Panc1 (cell line): Measurements from ENCODE around the gene PRPF18. TPM values are rescaled to one million over a fixed set of nuclear protein-coding genes. Genes with fewer than 3 reads are reported as not detected.

ENCODE experiments used
- ATAC-seq: fragments of 200-7000 bp; cut with Tn5 transposase; 2 replicates; pipeline ENCODE4 v1.9.1; 2020; ENCODE audit warnings: mild to moderate bottlenecking, moderate library complexity
- BruUV-seq: library from RNA; stranded (reverse); fragments of 400-500 nt; replicated peaks from 2 replicates; lab custom pipeline; 2021; lab: Mats Ljungman, UMichigan
- CTCF ChIA-PET: fragments of 300-600 bp; sonication (Branson Sonifier 250); formaldehyde crosslinking; loops from one replicate; lab custom pipeline; 2022; ENCODE audit warnings: antibody characterized with exemption; lab: Charles Lee
- POLR2A ChIA-PET: fragments of 300-600 bp; sonication (Branson Sonifier 250); formaldehyde crosslinking; loops from one replicate; lab custom pipeline; 2022; ENCODE audit warnings: antibody characterized with exemption; lab: Charles Lee
- DNase-seq: peaks from one replicate; pipeline ENCODE4 v3.0.0-alpha.2; 2010; ENCODE audit warnings: low read depth, low spot score
- H3K27ac ChIP-seq: 2 replicates; pipeline ENCODE4 v1.5.1; 2011; ENCODE audit warnings: mild to moderate bottlenecking, low read length, inconsistent platforms
- H3K27me3 ChIP-seq: fragments of 200-500 bp; sonication (Bioruptor generic); 2 replicates; pipeline ENCODE4 v1.6.0; 2014; ENCODE audit warnings: low read length, inconsistent platforms; ENCODE audit not compliant: control insufficient read depth, insufficient read depth
- H3K36me3 ChIP-seq: fragments of 200-500 bp; sonication (Bioruptor generic); 2 replicates; pipeline ENCODE4 v1.5.1; 2014; ENCODE audit warnings: inconsistent platforms, mild to moderate bottlenecking, low read length, moderate library complexity; ENCODE audit not compliant: control insufficient read depth, insufficient read depth
- H3K4me1 ChIP-seq: 2 replicates; pipeline ENCODE4 v1.5.1; 2011; ENCODE audit warnings: inconsistent platforms, mild to moderate bottlenecking, low read length, moderate library complexity; ENCODE audit not compliant: control insufficient read depth, insufficient read depth
- H3K4me3 ChIP-seq, 2 experiments: 2 replicates each; pipeline ENCODE4 v1.5.1; 2011 to 2012; ENCODE audit warnings: low read depth in 2 of 2, low read length in 2 of 2, mild to moderate bottlenecking in 2 of 2, inconsistent platforms in 1 of 2, moderate library complexity in 1 of 2
- H3K9me3 ChIP-seq: fragments of 200-500 bp; sonication (Bioruptor generic); 2 replicates; pipeline ENCODE4 v1.5.1; 2014; ENCODE audit warnings: low read depth, mild to moderate bottlenecking, inconsistent platforms, low read length, moderate library complexity; ENCODE audit not compliant: control insufficient read depth, insufficient read depth
- CTCF ChIP-seq: fragments of 450-650 bp; IDR thresholded peaks from 2 replicates; pipeline ENCODE4 v1.5.1; 2017; ENCODE audit warnings: mild to moderate bottlenecking
- POLR2AphosphoS5 ChIP-seq: IDR thresholded peaks from 2 replicates; pipeline ENCODE4 v1.6.1; 2012; ENCODE audit warnings: mild to moderate bottlenecking, low read depth, low read length, moderate library complexity
- REST ChIP-seq, 2 experiments: IDR thresholded peaks; 2 replicates each; pipeline ENCODE4 v1.6.1; 2011 to 2012; ENCODE audit warnings: low read depth in 2 of 2, control low read depth in 1 of 2, low read length in 1 of 2, mild to moderate bottlenecking in 1 of 2, moderate library complexity in 1 of 2; ENCODE audit not compliant: insufficient read depth in 1 of 2
- SIN3A ChIP-seq: IDR thresholded peaks from 2 replicates; pipeline ENCODE4 v1.6.1; 2012; ENCODE audit warnings: low read depth, mild to moderate bottlenecking, low read length, moderate library complexity, borderline replicate concordance; ENCODE audit not compliant: insufficient read depth
- TCF7L2 ChIP-seq: IDR thresholded peaks from 2 replicates; pipeline ENCODE4 v1.6.1; 2011; ENCODE audit warnings: mild to moderate bottlenecking, low read depth, low read length, inconsistent platforms
- in situ Hi-C: cut with HindIII; loops from 2 replicates; pipeline ENCODE4 v1.10.0; 2016; ENCODE audit warnings: low sequenced_read_pairs, low pct_unique_long_range_greater_than_20kb
- intact Hi-C: fragments of 100-400 bp; cut with micrococcal nuclease; formaldehyde crosslinking; loops from one replicate; pipeline ENCODE4 v1.10.0; 2022; ENCODE audit not compliant: unreplicated experiment
- total RNA-seq: library from RNA; stranded (reverse); gene quantifications from one replicate; pipeline ENCODE4 v1.2.1, GENCODE V29; 2021; ENCODE audit not compliant: unreplicated experiment

The PRPF18 gene
- total RNA-seq, 1 experiment from 2014 or later: 12.0 TPM

- no peak for DNase-seq
- intact Hi-C loops (no loop called here), in situ Hi-C loops (no loop called here)
- Histone ChIP-seq H3K27me3 (no peaks in the 10 kb centered on the region), H3K9me3 (no peaks in the 10 kb centered on the region), H3K27ac (no peak overlapping the region), H3K4me3 (no peak overlapping the region), H3K4me1 (no peaks in the 10 kb centered on the region), H3K36me3 (no peaks in the 10 kb centered on the region)
- CTCF ChIA-PET: no interaction called here
- no peak for ATAC-seq
- POLR2A ChIA-PET: no interaction called here
- BruUV-seq: no TSS peak
- TF ChIP-seq CTCF: no peak
These were observed 35.2 kb downstream of the PRPF18 start for GRCh38 chr10:13621931-13622330.

- Histone ChIP-seq H3K9me3 (no peaks in the 10 kb centered on the region), H3K4me3 (no peak overlapping the region)
- in situ Hi-C loops: no loop called here
These were observed 37.9 kb downstream of the PRPF18 start for GRCh38 chr10:13624630-13625029.

GRCh38 chr10:13627459-13628310 is 40.9 kb downstream of the PRPF18 start:
- H3K36me3 ChIP-seq: no peaks in the 10 kb centered on the region
- no peak for ATAC-seq
- H3K27ac ChIP-seq: no peak overlapping the region
- BruUV-seq: no TSS peak
- CTCF ChIA-PET: no interaction called here
- in situ Hi-C loops (no loop called here), intact Hi-C loops (no loop called here)
- TF ChIP-seq CTCF (no peak), TCF7L2 (no peak), REST (IDR thresholded peaks at IDR 0.05; ENCODE audit: insufficient read depth in 1 of 2, low read depth in 2 of 2, low read length in 1 of 2) (no peak), SIN3A (no peak), POLR2AphosphoS5 (no peak)
- POLR2A ChIA-PET: no interaction called here
- no peaks in the 10 kb centered on the region for H3K27me3 ChIP-seq
- no peak overlapping the region for H3K4me3 ChIP-seq
- H3K9me3 ChIP-seq: no peaks in the 10 kb centered on the region
- DNase-seq: no peak
- no peaks in the 10 kb centered on the region for H3K4me1 ChIP-seq

More at GRCh38 chr10:13624630-13625029, 37.9 kb downstream of the PRPF18 start:
- ATAC-seq (no peak), DNase-seq (no peak)
- POLR2A ChIA-PET: no interaction called here
- no peak for TF ChIP-seq CTCF
- CTCF ChIA-PET: no interaction called here
- Histone ChIP-seq H3K4me1 (no peaks in the 10 kb centered on the region), H3K36me3 (no peaks in the 10 kb centered on the region), H3K27me3 (no peaks in the 10 kb centered on the region), H3K27ac (no peak overlapping the region)
- intact Hi-C loops: no loop called here
- BruUV-seq: no TSS peak
